Right atrium auricular region (tissue), 2 donors: ENCODE data around the gene RPN2. TPM values are rescaled to one million over a fixed set of nuclear protein-coding genes. Genes with fewer than 3 reads are reported as not detected.
A peak's percentile ranks its signal among the peaks of the same experiment; 100 is the strongest.

Experiments
- DNase-seq: peaks from one replicate; pipeline ENCODE4 v3.0.0-alpha.2; 2019; ENCODE audit warnings: low spot score
- H3K27ac ChIP-seq, 2 donors: fragments of 200-600 bp; sonication (generic); 1 replicate in 1 of 2; 2 replicates in 1 of 2; pipeline ENCODE4 v1.5.1; 2016 to 2019
- H3K27me3 ChIP-seq, 2 donors: fragments of 200-600 bp; sonication (generic); one replicate each; pipeline versions ENCODE4 v1.5.1 to v1.6.0; 2017 to 2019
- H3K36me3 ChIP-seq: fragments of 200-600 bp; sonication (generic); one replicate; pipeline ENCODE4 v1.5.1; 2016
- H3K4me1 ChIP-seq, 2 donors: fragments of 200-600 bp; sonication (generic); one replicate each; pipeline versions ENCODE4 v1.5.1 to v1.6.0; 2017 to 2019
- H3K4me3 ChIP-seq, 2 donors: fragments of 200-600 bp; sonication (generic); 1 replicate in 1 of 2; 2 replicates in 1 of 2; pipeline ENCODE4 v1.5.1; 2017 to 2019; ENCODE audit warnings: mild to moderate bottlenecking in 1 of 2, moderate library complexity in 1 of 2
- H3K9me3 ChIP-seq, 2 donors: fragments of 200-600 bp; sonication (generic); one replicate each; pipeline ENCODE4 v1.5.1; 2019
- CTCF ChIP-seq, 2 donors: fragments of 200-600 bp; sonication (generic); IDR thresholded peaks; one replicate each; pipeline ENCODE4 v1.5.1; 2019; ENCODE audit warnings: antibody characterized with exemption in 2 of 2
- total RNA-seq, 2 donors: library from RNA; depleted of rRNA; stranded (reverse); fragments of >200 nt; gene quantifications; one replicate each; pipeline ENCODE4 v1.1.0, GENCODE V29; 2016

RPN2 gene
- total RNA-seq, 2 donors from 2014 or later: 126 to 129 TPM

GRCh38 chr20:37163832-37164554 lies 15.1 kb upstream of the RPN2 start:
- no peaks in the 10 kb centered on the region for H3K9me3 ChIP-seq
- no peak for TF ChIP-seq CTCF (IDR thresholded peaks at IDR 0.05)
- DNase-seq: no peak
- H3K4me3 ChIP-seq: no peak overlapping the region
- H3K36me3 ChIP-seq: peaks cover 7% of the 10 kb centered on the region
- no peaks in the 10 kb centered on the region for H3K4me1 ChIP-seq
- no peaks in the 10 kb centered on the region for H3K27me3 ChIP-seq
- no peak overlapping the region for H3K27ac ChIP-seq

- Histone ChIP-seq H3K4me3 (no peak overlapping the region), H3K9me3 (no peaks in the 10 kb centered on the region), H3K36me3 (peaks cover 7% of the 10 kb centered on the region), H3K4me1 (no peaks in the 10 kb centered on the region), H3K27me3 (no peaks in the 10 kb centered on the region), H3K27ac (no peak overlapping the region)
- TF ChIP-seq CTCF (IDR thresholded peaks at IDR 0.05): no peak
- DNase-seq: no peak
These were observed 14.1 kb upstream of the RPN2 start for GRCh38 chr20:37165031-37165430.

GRCh38 chr20:37166867-37167266 lies 12.3 kb upstream of the RPN2 start:
- Histone ChIP-seq H3K27me3 (no peaks in the 10 kb centered on the region), H3K4me3 (no peak overlapping the region), H3K36me3 (peaks cover 7% of the 10 kb centered on the region), H3K9me3 (no peaks in the 10 kb centered on the region), H3K4me1 (no peaks in the 10 kb centered on the region), H3K27ac (no peak overlapping the region)
- TF ChIP-seq CTCF (IDR thresholded peaks at IDR 0.05): no peak
- no peak for DNase-seq

- Histone ChIP-seq H3K4me3 (no peak overlapping the region), H3K4me1 (peaks cover 0 to 7% of the 10 kb centered on the region in 2 donors), H3K9me3 (no peaks in the 10 kb centered on the region), H3K36me3 (peaks cover 1% of the 10 kb centered on the region), H3K27me3 (no peaks in the 10 kb centered on the region), H3K27ac (no peak overlapping the region)
- no peak for DNase-seq
- no peak for TF ChIP-seq CTCF (IDR thresholded peaks at IDR 0.05)
These were observed 6.3 kb upstream of the RPN2 start for GRCh38 chr20:37172836-37173235.

GRCh38 chr20:37179683-37180524 lies 774 bp downstream of the RPN2 start:
- DNase-seq: no peak
- Histone ChIP-seq H3K36me3 (peaks cover 9% of the 10 kb centered on the region), H3K27ac (peak overlapping the region; percentile 96 to 98), H3K4me1 (peaks cover 0 to 35% of the 10 kb centered on the region in 2 donors), H3K4me3 (peak overlapping the region; percentile 86 to 93), H3K9me3 (no peaks in the 10 kb centered on the region), H3K27me3 (no peaks in the 10 kb centered on the region)
- TF ChIP-seq CTCF (IDR thresholded peaks at IDR 0.05): no peak
